Measurements from ENCODE around the gene MEF2A. TPM values are rescaled to one million over a fixed set of nuclear protein-coding genes. Genes with fewer than 3 reads are reported as not detected.

The MEF2A gene
- total and polyA plus RNA-seq, 10 of the 15 experiments (the other 5 are each of a cell fraction or from before 2014, with no cell fraction given) = 7.2 to 46.7 (median 35.9) TPM

DNA sequence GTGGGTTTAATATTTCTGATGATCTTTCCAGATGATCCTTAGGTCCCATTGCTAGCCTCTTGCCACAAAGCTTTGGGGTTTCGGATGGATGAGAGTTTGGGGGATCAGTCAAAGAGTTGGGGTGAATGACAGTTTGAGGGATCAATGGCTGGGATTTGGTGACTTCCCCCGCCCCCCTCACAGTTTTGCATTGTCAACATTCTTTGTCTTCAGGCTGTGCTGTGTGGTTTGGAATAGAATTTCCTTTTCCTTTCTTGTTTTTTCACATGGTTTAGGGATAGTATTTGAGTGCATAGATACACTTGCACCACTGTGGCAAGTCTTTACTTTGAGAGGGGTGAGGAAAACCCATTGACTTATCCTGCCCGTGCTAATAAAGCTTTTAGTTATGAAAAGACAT is 14.3 kb downstream of the MEF2A start:
- Histone ChIP-seq H3K9ac (ENCODE audit: control insufficient read depth, insufficient read depth, low read length) (no peak overlapping the region), H3K79me2 (ENCODE audit: control insufficient read depth, insufficient read depth, low read length) (peaks cover 93% of the 10 kb centered on the region), H2AFZ (ENCODE audit: control insufficient read depth, low read depth, low read length) (no peak overlapping the region), H3K9me3 (replicated peaks; ENCODE audit: control insufficient read depth, insufficient read depth, low read length) (peaks cover 6% of the 10 kb centered on the region; the same call in 2 of the 3 replicates), H3K4me1 (ENCODE audit: control insufficient read depth, insufficient read depth, low read length) (peaks cover 4% of the 10 kb centered on the region; the same call in 1 of the 2 replicates), H3K36me3 (ENCODE audit: control insufficient read depth in 2 of 2, insufficient read depth in 2 of 2, low read length in 1 of 2) (no peaks in the 10 kb centered on the region), H4K20me1 (ENCODE audit: control insufficient read depth, insufficient read depth) (no peaks in the 10 kb centered on the region), H3K4me3 (no peak overlapping the region), H3K27ac (ENCODE audit: control insufficient read depth, insufficient read depth) (no peak overlapping the region), H3K27me3 (replicated peaks in 1 of 2; ENCODE audit: control insufficient read depth in 2 of 2, insufficient read depth in 2 of 2, low read length in 1 of 2) (no peaks in the 10 kb centered on the region), H3K4me2 (ENCODE audit: control insufficient read depth, insufficient read depth) (no peak overlapping the region)
- RAD21 ChIA-PET (ENCODE audit: unreplicated experiment) = interaction anchor here (1.0 kb wide), 2 partner anchors 12 to 14 kb away, joined by 3 read pairs; no protein-coding TSS in a partner anchor
- CTCF ChIA-PET = interaction anchor here (1.0 to 2.2 kb wide), 2 partner anchors 8 to 124 kb away, joined by 8 to 10 read pairs; no protein-coding TSS in a partner anchor
- POLR2A ChIA-PET = no interaction called here
- intact Hi-C loops (cut with micrococcal nuclease; ENCODE audit: unreplicated experiment) (no loop called here), in situ Hi-C loops (cut with MboI) (no loop called here)
- FAIRE-seq (no peak), ATAC-seq (no peak), DNase-seq (ENCODE audit: low read depth, low spot score) (no peak)
- SMC1A ChIA-PET (ENCODE audit: uncharacterized antibody, unreplicated experiment) = interaction anchor here (0.6 to 4.6 kb wide), 5 partner anchors 12 to 124 kb away, joined by 3 to 24 read pairs (median 4); no protein-coding TSS in a partner anchor
- WGBS (ENCODE audit: insufficient coverage, insufficient replicate concordance, low lambda C conversion rate, missing lambda C conversion rate) = 98% methylated on average over 3 of the region's 3 CpGs
- BruUV-seq (replicated peaks) = no TSS peak
- TF ChIP-seq NFXL1 (IDR thresholded peaks at IDR 0.05; ENCODE audit: borderline replicate concordance) = no peak
- no peak for TF ChIP-seq ZBED1 (IDR thresholded peaks at IDR 0.05; ENCODE audit: borderline replicate concordance)
- TF ChIP-seq SMARCA5 (IDR thresholded peaks at IDR 0.05) = no peak
- no peak for TF ChIP-seq POLR2AphosphoS2 (IDR thresholded peaks at IDR 0.05; ENCODE audit: low read depth, low read length)
- no peak for TF ChIP-seq ESRRA (IDR thresholded peaks at IDR 0.05; ENCODE audit: low read length)
- no peak for TF ChIP-seq PAX5 (IDR thresholded peaks at IDR 0.05; ENCODE audit: borderline replicate concordance, low read depth, low read length)
- no peak for TF ChIP-seq JUNB (IDR thresholded peaks at IDR 0.05)
- TF ChIP-seq, protein P1, sequence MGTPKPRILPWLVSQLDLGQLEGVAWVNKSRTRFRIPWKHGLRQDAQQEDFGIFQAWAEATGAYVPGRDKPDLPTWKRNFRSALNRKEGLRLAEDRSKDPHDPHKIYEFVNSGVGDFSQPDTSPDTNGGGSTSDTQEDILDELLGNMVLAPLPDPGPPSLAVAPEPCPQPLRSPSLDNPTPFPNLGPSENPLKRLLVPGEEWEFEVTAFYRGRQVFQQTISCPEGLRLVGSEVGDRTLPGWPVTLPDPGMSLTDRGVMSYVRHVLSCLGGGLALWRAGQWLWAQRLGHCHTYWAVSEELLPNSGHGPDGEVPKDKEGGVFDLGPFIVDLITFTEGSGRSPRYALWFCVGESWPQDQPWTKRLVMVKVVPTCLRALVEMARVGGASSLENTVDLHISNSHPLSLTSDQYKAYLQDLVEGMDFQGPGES (IDR thresholded peaks at IDR 0.05) = no peak
- TF ChIP-seq, protein P2, sequence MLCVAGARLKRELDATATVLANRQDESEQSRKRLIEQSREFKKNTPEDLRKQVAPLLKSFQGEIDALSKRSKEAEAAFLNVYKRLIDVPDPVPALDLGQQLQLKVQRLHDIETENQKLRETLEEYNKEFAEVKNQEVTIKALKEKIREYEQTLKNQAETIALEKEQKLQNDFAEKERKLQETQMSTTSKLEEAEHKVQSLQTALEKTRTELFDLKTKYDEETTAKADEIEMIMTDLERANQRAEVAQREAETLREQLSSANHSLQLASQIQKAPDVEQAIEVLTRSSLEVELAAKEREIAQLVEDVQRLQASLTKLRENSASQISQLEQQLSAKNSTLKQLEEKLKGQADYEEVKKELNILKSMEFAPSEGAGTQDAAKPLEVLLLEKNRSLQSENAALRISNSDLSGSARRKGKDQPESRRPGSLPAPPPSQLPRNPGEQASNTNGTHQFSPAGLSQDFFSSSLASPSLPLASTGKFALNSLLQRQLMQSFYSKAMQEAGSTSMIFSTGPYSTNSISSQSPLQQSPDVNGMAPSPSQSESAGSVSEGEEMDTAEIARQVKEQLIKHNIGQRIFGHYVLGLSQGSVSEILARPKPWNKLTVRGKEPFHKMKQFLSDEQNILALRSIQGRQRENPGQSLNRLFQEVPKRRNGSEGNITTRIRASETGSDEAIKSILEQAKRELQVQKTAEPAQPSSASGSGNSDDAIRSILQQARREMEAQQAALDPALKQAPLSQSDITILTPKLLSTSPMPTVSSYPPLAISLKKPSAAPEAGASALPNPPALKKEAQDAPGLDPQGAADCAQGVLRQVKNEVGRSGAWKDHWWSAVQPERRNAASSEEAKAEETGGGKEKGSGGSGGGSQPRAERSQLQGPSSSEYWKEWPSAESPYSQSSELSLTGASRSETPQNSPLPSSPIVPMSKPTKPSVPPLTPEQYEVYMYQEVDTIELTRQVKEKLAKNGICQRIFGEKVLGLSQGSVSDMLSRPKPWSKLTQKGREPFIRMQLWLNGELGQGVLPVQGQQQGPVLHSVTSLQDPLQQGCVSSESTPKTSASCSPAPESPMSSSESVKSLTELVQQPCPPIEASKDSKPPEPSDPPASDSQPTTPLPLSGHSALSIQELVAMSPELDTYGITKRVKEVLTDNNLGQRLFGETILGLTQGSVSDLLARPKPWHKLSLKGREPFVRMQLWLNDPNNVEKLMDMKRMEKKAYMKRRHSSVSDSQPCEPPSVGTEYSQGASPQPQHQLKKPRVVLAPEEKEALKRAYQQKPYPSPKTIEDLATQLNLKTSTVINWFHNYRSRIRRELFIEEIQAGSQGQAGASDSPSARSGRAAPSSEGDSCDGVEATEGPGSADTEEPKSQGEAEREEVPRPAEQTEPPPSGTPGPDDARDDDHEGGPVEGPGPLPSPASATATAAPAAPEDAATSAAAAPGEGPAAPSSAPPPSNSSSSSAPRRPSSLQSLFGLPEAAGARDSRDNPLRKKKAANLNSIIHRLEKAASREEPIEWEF (IDR thresholded peaks at IDR 0.05; ENCODE audit: insufficient replicate concordance, low read depth, low read length) = no peak
- no peak for TF ChIP-seq ZNF207 (IDR thresholded peaks at IDR 0.05; ENCODE audit: borderline replicate concordance)
- no peak for TF ChIP-seq IRF4 (IDR thresholded peaks at IDR 0.05; ENCODE audit: low read depth, low read length)
- TF ChIP-seq SMC3 (IDR thresholded peaks at IDR 0.05; ENCODE audit: borderline replicate concordance, low read length) = no peak
- TF ChIP-seq, protein P3, sequence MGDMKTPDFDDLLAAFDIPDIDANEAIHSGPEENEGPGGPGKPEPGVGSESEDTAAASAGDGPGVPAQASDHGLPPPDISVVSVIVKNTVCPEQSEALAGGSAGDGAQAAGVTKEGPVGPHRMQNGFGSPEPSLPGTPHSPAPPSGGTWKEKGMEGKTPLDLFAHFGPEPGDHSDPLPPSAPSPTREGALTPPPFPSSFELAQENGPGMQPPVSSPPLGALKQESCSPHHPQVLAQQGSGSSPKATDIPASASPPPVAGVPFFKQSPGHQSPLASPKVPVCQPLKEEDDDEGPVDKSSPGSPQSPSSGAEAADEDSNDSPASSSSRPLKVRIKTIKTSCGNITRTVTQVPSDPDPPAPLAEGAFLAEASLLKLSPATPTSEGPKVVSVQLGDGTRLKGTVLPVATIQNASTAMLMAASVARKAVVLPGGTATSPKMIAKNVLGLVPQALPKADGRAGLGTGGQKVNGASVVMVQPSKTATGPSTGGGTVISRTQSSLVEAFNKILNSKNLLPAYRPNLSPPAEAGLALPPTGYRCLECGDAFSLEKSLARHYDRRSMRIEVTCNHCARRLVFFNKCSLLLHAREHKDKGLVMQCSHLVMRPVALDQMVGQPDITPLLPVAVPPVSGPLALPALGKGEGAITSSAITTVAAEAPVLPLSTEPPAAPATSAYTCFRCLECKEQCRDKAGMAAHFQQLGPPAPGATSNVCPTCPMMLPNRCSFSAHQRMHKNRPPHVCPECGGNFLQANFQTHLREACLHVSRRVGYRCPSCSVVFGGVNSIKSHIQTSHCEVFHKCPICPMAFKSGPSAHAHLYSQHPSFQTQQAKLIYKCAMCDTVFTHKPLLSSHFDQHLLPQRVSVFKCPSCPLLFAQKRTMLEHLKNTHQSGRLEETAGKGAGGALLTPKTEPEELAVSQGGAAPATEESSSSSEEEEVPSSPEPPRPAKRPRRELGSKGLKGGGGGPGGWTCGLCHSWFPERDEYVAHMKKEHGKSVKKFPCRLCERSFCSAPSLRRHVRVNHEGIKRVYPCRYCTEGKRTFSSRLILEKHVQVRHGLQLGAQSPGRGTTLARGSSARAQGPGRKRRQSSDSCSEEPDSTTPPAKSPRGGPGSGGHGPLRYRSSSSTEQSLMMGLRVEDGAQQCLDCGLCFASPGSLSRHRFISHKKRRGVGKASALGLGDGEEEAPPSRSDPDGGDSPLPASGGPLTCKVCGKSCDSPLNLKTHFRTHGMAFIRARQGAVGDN (IDR thresholded peaks at IDR 0.05) = no peak
- no peak for TF ChIP-seq SREBF1 (IDR thresholded peaks at IDR 0.05; ENCODE audit: low read length)
- TF ChIP-seq NFYA (IDR thresholded peaks at IDR 0.05; ENCODE audit: borderline replicate concordance, low read depth, low read length) = no peak
- TF ChIP-seq YY1 (IDR thresholded peaks at IDR 0.05; ENCODE audit: low read depth, low read length) = no peak
